ENCODE results near the gene KRTAP10-1.
"Not testable (repeated sequence)": the region's sequence is repeated elsewhere in the genome, so short reads cannot be mapped to it uniquely, and the experiment has no call there.

KRTAP10-1 gene

GRCh38 chr21:44583089-44583799, 43.2 kb upstream of the KRTAP10-1 start:
- H3K9ac ChIP-seq (ENCODE audit: low read depth, low read length): no peak overlapping the region
- DNase-seq (no peak), ATAC-seq (ENCODE audit: insufficient read depth, low read depth) (no peak)
- H3K4me1 ChIP-seq (ENCODE audit: insufficient read depth, low read length): no peaks in the 10 kb centered on the region
- H2AFZ ChIP-seq (ENCODE audit: low read depth, low read length): no peak overlapping the region
- H3K4me2 ChIP-seq (ENCODE audit: insufficient read depth, low read length): no peak overlapping the region
- H3K4me3 ChIP-seq (ENCODE audit: low read depth in 1 of 2, low read length in 2 of 2): no peak overlapping the region
- no peaks in the 10 kb centered on the region for H3K79me2 ChIP-seq (ENCODE audit: insufficient read depth, low read length)
- H3K9me3 ChIP-seq (ENCODE audit: insufficient read depth, low read length, severe bottlenecking): peaks cover 9% of the 10 kb centered on the region
- H3K36me3 ChIP-seq (ENCODE audit: insufficient read depth, low read length): no peaks in the 10 kb centered on the region
- no peak overlapping the region for H3K27ac ChIP-seq (ENCODE audit: low read length)
- peaks cover 7% of the 10 kb centered on the region for H3K27me3 ChIP-seq (ENCODE audit: insufficient read depth, low read length, poor library complexity)
- no peaks in the 10 kb centered on the region for H4K20me1 ChIP-seq (ENCODE audit: insufficient read depth, low read length)
- TF ChIP-seq, protein P1, sequence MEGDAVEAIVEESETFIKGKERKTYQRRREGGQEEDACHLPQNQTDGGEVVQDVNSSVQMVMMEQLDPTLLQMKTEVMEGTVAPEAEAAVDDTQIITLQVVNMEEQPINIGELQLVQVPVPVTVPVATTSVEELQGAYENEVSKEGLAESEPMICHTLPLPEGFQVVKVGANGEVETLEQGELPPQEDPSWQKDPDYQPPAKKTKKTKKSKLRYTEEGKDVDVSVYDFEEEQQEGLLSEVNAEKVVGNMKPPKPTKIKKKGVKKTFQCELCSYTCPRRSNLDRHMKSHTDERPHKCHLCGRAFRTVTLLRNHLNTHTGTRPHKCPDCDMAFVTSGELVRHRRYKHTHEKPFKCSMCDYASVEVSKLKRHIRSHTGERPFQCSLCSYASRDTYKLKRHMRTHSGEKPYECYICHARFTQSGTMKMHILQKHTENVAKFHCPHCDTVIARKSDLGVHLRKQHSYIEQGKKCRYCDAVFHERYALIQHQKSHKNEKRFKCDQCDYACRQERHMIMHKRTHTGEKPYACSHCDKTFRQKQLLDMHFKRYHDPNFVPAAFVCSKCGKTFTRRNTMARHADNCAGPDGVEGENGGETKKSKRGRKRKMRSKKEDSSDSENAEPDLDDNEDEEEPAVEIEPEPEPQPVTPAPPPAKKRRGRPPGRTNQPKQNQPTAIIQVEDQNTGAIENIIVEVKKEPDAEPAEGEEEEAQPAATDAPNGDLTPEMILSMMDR (IDR thresholded peaks at IDR 0.05; ENCODE audit: borderline replicate concordance, extremely low read depth, low read length, poor library complexity, severe bottlenecking): no peak
- TF ChIP-seq EZH2 (IDR thresholded peaks at IDR 0.05; ENCODE audit: borderline replicate concordance, low read depth, low read length, severe bottlenecking): no peak

DNA sequence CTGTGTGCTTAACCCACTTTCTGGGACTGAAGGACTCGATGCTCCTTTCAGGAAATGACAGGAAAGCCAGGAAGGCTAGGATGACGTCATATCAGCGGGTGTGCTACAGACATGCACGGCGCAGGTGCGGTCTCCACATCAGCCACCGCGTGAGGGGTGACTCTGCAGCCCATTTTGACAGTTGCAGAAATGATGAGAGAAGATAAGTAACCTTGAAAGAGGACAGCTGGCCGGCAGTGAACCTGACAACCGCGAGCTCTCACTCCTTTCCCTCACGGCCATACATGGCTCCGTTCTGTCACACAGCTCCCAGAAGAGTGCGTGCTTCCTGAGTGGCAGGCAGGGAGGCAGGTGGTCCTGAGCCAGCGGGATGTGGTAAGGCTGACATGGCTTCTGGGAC, 42.1 kb upstream of the KRTAP10-1 start:
- ATAC-seq (ENCODE audit: insufficient read depth, low read depth): no peak
- no peak overlapping the region for H3K4me2 ChIP-seq (ENCODE audit: insufficient read depth, low read length)
- H3K27ac ChIP-seq (ENCODE audit: low read length): no peak overlapping the region
- TF ChIP-seq, protein P1 (IDR thresholded peaks at IDR 0.05; ENCODE audit: borderline replicate concordance, extremely low read depth, low read length, poor library complexity, severe bottlenecking): no peak
- TF ChIP-seq EZH2 (IDR thresholded peaks at IDR 0.05; ENCODE audit: borderline replicate concordance, low read depth, low read length, severe bottlenecking): no peak
- no peak for DNase-seq
- no peaks in the 10 kb centered on the region for H3K36me3 ChIP-seq (ENCODE audit: insufficient read depth, low read length)
- H3K9me3 ChIP-seq (ENCODE audit: insufficient read depth, low read length, severe bottlenecking): peaks cover 9% of the 10 kb centered on the region
- H3K9ac ChIP-seq (ENCODE audit: low read depth, low read length): no peak overlapping the region
- no peak overlapping the region for H2AFZ ChIP-seq (ENCODE audit: low read depth, low read length)
- no peaks in the 10 kb centered on the region for H3K79me2 ChIP-seq (ENCODE audit: insufficient read depth, low read length)
- H3K4me1 ChIP-seq (ENCODE audit: insufficient read depth, low read length): no peaks in the 10 kb centered on the region
- H3K4me3 ChIP-seq (ENCODE audit: low read depth in 1 of 2, low read length in 2 of 2): no peak overlapping the region
- peaks cover 7% of the 10 kb centered on the region for H3K27me3 ChIP-seq (ENCODE audit: insufficient read depth, low read length, poor library complexity)
- H4K20me1 ChIP-seq (ENCODE audit: insufficient read depth, low read length): no peaks in the 10 kb centered on the region

DNA sequence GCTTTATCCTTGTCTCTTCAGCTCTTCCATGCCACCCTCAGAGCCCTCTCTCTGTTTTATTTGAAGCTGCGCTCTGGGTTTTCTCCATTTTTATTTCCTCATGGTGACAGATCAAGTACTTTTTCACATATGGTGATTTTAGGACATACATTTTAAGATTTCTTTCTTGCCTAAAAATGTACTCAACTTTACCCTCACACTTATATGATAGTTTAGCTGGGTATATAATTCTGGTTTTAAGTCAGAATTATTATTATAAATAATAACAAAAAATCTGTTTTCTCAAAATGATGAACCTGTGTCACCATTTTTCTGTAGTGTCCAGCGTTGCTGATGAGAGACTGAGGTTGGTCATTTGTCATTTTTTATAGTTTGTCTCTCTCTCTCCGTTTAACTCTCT, 41.2 kb upstream of the KRTAP10-1 start:
- ATAC-seq (ENCODE audit: insufficient read depth, low read depth) (no peak), DNase-seq (no peak)
- TF ChIP-seq, protein P1 (IDR thresholded peaks at IDR 0.05; ENCODE audit: borderline replicate concordance, extremely low read depth, low read length, poor library complexity, severe bottlenecking): no peak
- no peak for TF ChIP-seq EZH2 (IDR thresholded peaks at IDR 0.05; ENCODE audit: borderline replicate concordance, low read depth, low read length, severe bottlenecking)
- Histone ChIP-seq H3K36me3 (ENCODE audit: insufficient read depth, low read length) (no peaks in the 10 kb centered on the region), H3K27ac (ENCODE audit: low read length) (no peak overlapping the region), H3K79me2 (ENCODE audit: insufficient read depth, low read length) (no peaks in the 10 kb centered on the region), H3K4me2 (ENCODE audit: insufficient read depth, low read length) (no peak overlapping the region), H3K9me3 (ENCODE audit: insufficient read depth, low read length, severe bottlenecking) (peaks cover 9% of the 10 kb centered on the region), H3K9ac (ENCODE audit: low read depth, low read length) (no peak overlapping the region), H4K20me1 (ENCODE audit: insufficient read depth, low read length) (no peaks in the 10 kb centered on the region), H3K27me3 (ENCODE audit: insufficient read depth, low read length, poor library complexity) (peaks cover 7% of the 10 kb centered on the region), H3K4me1 (ENCODE audit: insufficient read depth, low read length) (no peaks in the 10 kb centered on the region), H3K4me3 (ENCODE audit: low read depth in 1 of 2, low read length in 2 of 2) (no peak overlapping the region), H2AFZ (ENCODE audit: low read depth, low read length) (no peak overlapping the region)

- not testable (repeated sequence) for H3K79me2 ChIP-seq (ENCODE audit: insufficient read depth, low read length); H3K4me3 ChIP-seq (ENCODE audit: low read depth in 1 of 2, low read length in 2 of 2); H3K9ac ChIP-seq (ENCODE audit: low read depth, low read length); H4K20me1 ChIP-seq (ENCODE audit: insufficient read depth, low read length); H3K27ac ChIP-seq (ENCODE audit: low read length); ATAC-seq (ENCODE audit: insufficient read depth, low read depth); H2AFZ ChIP-seq (ENCODE audit: low read depth, low read length); H3K36me3 ChIP-seq (ENCODE audit: insufficient read depth, low read length); H3K9me3 ChIP-seq (ENCODE audit: insufficient read depth, low read length, severe bottlenecking); H3K27me3 ChIP-seq (ENCODE audit: insufficient read depth, low read length, poor library complexity); H3K4me1 ChIP-seq (ENCODE audit: insufficient read depth, low read length); DNase-seq; H3K4me2 ChIP-seq (ENCODE audit: insufficient read depth, low read length)
These were observed 40.3 kb upstream of the KRTAP10-1 start, which contains the start of gene KRTAP10-5 for GRCh38 chr21:44580231-44580821. Gene KRTAP10-5, minus strand, starts transcription at chr21:44580604. Its CDS starts 26 bp downstream, at chr21:44580578.

Measured in DND-41 (cell line).